ENCODE results near the gene MOB1A.

MOB1A gene

GRCh38 chr2:74149247-74149525, 29.5 kb downstream of the MOB1A start:
- Histone ChIP-seq H3K4me3 (replicated peaks; ENCODE audit: insufficient read depth, low read length) (no peak overlapping the region), H3K27me3 (ENCODE audit: insufficient read depth, poor library complexity, severe bottlenecking) (no peaks in the 10 kb centered on the region), H3K27ac (replicated peaks) (no peak overlapping the region)
- TF ChIP-seq REST (IDR thresholded peaks at IDR 0.05; ENCODE audit: insufficient replicate concordance, low read depth) (no peak), GABPA (IDR thresholded peaks at IDR 0.05; ENCODE audit: low read depth) (no peak), SPI1 (IDR thresholded peaks at IDR 0.05; ENCODE audit: borderline replicate concordance, low read depth) (no peak), POLR2AphosphoS5 (IDR thresholded peaks at IDR 0.05; ENCODE audit: low read depth) (no peak), CTCF (IDR thresholded peaks at IDR 0.05; ENCODE audit: insufficient read depth, low read length) (no peak)
- no peak for DNase-seq (ENCODE audit: low read depth in 1 of 2, low spot score in 1 of 2)

GRCh38 chr2:74148457-74149246, 30.0 kb downstream of the MOB1A start:
- DNase-seq (ENCODE audit: low read depth in 1 of 2, low spot score in 1 of 2): no peak
- no peak overlapping the region; the same call in 1 of the 2 replicates for H3K4me3 ChIP-seq (replicated peaks; ENCODE audit: insufficient read depth, low read length)

GRCh38 chr2:74147727-74148456, 30.8 kb downstream of the MOB1A start, which contains the start of gene BOLA3:
Gene BOLA3 (minus strand): TSS chr2:74147912. CDS start chr2:74147874, 38 bp downstream.
- TF ChIP-seq REST (IDR thresholded peaks at IDR 0.05; ENCODE audit: insufficient replicate concordance, low read depth): peak; percentile 64
- TF ChIP-seq POLR2AphosphoS5 (IDR thresholded peaks at IDR 0.05; ENCODE audit: low read depth): peak; percentile 69; the same call in 1 of the 2 replicates
- no peak for TF ChIP-seq SPI1 (IDR thresholded peaks at IDR 0.05; ENCODE audit: borderline replicate concordance, low read depth)
- 0 out of 2 replicates have a peak, but pooled peaks have one; percentile 21 for TF ChIP-seq GABPA (IDR thresholded peaks at IDR 0.05; ENCODE audit: low read depth)
- peak; percentile 24 for TF ChIP-seq CTCF (IDR thresholded peaks at IDR 0.05; ENCODE audit: insufficient read depth, low read length)
- DNase-seq (ENCODE audit: low read depth in 1 of 2, low spot score in 1 of 2): peak; percentile 61 to 84

More at GRCh38 chr2:74148457-74149246, 30.0 kb downstream of the MOB1A start:
- H3K27me3 ChIP-seq (ENCODE audit: insufficient read depth, poor library complexity, severe bottlenecking): no peaks in the 10 kb centered on the region
- no peak for TF ChIP-seq REST (IDR thresholded peaks at IDR 0.05; ENCODE audit: insufficient replicate concordance, low read depth)
- H3K27ac ChIP-seq (replicated peaks): no peak overlapping the region

More at GRCh38 chr2:74147727-74148456, 30.8 kb downstream of the MOB1A start, which contains the start of gene BOLA3:
- Histone ChIP-seq H3K4me3 (replicated peaks; ENCODE audit: insufficient read depth, low read length) (peak within 1 kb of the TSS; percentile 53), H3K27me3 (ENCODE audit: insufficient read depth, poor library complexity, severe bottlenecking) (no peaks in the 10 kb centered on the region), H3K27ac (replicated peaks) (peak within 1 kb of the TSS; percentile 73)

Measured in HL-60 (cell line).